Stimulated activated CD4-positive, alpha-beta T cell treated with anti-CD3 and anti-CD28 coated beads, Interleukin-4, amount 100 ng/mL, for 24 hours (primary cell): ENCODE results near the gene MAN1B1.

Source experiments
- DNase-seq: peaks from one replicate; pipeline ENCODE4 v3.0.0-alpha.2; 2020

MAN1B1 gene

DNA sequence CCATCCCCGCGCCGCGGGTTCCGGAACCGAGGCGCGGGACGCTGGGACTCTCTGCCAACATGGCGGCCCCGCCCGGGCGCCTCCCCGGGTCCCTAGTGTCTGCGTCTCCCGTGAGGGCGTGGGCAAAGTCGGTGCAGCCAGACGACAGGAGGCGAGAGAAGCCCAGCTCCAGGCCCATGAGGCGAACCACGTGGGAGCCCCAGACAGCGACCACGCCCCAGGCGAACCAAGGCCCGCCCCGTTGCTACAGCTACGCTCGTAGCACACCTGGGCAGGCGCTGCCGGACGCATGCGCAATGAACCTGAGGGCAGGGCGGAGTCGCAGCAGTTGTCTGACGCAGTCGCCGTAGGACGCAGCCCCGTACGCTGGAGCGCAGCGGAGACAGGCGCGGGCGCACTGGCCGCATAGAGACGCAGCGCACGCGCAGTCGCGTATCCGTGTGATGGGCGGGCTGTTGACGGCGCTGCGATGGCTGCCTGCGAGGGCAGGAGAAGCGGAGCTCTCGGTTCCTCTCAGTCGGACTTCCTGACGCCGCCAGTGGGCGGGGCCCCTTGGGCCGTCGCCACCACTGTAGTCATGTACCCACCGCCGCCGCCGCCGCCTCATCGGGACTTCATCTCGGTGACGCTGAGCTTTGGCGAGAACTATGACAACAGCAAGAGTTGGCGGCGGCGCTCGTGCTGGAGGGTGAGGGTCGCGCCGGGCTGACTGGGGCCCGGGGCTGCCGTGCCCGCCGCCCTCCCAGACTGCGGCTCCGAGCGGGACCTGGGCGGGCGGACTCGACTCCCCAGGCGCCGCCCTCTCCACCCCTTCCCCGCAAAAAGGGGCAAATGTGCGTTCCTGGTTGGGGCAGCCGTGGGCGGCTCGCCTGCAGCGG lies at the start of gene MAN1B1:
Gene MAN1B1 (plus strand): TSS at position 455 of the 878 bp plus-strand sequence. CDS start 15 bp downstream, at position 470.
- DNase-seq: peak; percentile 100

DNA sequence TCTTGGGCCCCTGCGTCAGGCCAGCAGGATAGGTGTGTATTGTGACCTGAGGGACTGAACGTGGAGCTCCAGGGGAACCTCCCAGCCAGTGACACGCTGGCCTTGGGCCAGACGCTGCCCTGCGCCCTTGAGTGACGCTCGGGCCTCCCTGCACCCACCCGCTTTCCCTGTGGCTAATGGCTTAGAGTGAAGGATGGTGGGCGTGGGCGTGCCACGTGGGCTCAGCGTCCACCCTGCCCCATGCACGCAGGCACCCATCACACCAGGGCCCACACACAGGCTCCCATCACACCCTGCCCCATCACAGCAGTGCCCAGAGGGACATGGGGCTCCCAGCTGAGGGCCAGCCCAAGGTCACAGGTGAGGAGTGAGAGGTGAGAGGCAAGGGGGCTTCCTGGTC lies 49.8 kb upstream of the MAN1B1 start:
- DNase-seq: no peak

DNA sequence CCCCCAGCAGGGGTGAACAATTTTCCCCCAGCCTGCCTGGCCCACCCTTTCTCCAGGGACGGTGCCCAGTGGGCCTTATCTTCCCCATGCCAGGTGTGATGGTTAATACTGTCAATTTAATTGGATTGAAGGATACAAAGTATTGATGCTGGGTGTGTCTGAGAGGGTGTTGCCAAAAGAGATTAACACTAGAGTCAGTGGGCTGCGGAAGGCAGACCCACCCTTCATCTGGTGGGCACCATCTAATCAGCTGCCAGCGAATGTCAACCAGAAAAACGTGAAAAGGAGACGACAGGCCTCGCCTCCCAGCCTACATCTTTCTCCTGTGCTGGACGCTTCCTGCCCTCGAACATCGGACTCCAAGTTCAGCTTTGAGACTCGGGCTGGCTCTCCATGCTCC lies 49.3 kb upstream of the MAN1B1 start:
- DNase-seq: no peak

DNA sequence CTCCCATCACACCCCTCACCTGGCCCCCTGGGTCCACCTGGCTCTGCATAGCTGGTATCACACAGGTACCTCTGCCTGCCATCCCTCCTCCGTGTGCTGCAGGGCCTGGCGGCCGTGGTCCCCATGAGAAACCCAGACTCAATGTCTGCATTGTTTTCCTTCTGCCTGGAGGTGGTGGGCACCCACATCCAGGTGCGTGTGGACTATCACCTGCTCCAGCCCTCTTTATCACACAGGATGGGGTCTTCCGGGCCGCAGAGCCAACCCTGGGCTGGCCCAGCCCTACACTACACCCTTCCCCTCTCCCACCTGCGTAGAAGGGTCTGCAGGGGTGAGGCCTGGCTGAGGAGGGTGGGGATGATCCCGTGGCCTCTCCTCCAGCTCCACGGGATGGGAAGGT lies 47.9 kb upstream of the MAN1B1 start:
- DNase-seq: no peak

DNA sequence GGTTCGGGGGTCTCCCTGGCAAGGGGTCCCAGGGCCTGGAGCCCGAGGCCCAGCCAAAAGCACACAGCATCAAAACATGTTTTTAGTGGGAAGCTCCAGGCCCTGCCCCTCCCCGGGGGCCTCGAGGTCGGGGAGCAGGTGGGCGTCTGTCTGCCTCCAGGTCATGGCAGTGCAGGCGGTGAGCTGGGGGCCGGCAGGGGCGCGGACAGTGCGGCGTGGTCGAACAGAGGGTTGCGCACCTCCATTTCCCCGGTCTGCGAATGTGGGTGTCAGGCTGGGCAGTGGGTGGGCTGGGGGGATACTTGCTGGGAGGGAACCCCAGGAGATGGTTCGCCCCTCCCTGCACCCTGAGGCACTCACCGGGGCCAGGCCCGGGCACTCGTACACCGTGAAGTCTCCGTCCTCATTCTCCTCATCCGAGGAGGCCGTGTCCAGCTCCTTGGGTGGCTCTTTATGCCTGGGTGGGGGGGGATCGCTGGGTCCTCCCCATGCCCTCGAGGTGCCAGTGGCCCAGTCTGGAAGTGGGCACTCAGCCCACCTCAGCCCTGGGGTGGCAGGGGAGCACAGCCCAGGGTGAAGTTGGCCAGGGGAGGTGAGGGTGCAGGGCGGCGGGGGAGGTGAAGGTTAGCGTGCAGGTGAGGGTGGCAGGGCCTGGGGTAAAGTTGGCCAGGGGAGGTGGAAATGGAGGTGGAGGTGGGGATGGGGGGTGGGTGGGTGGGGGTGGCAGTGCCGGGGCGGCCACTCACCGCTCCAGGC lies 47.0 kb upstream of the MAN1B1 start:
- DNase-seq: no peak

DNA sequence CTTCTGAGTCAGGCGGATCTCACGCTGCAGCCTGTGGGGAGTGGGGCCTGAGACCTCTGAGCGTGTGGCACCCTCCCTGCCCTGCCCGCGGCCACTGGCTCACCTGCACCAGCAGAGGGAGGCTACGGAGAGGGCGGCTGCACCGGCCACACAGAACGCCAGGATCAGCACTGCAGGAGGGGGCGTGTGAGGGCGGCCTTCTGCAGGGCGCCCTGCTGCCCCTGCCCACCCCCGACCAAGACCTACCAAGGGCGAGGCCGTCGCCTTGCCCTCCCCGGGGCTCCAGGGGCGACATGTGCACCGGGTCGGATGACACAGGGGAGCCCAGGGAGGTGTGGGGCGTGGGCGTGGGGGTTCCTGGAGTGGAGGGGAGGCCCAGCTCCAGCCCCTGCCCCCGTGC lies 46.2 kb upstream of the MAN1B1 start:
- DNase-seq: no peak

DNA sequence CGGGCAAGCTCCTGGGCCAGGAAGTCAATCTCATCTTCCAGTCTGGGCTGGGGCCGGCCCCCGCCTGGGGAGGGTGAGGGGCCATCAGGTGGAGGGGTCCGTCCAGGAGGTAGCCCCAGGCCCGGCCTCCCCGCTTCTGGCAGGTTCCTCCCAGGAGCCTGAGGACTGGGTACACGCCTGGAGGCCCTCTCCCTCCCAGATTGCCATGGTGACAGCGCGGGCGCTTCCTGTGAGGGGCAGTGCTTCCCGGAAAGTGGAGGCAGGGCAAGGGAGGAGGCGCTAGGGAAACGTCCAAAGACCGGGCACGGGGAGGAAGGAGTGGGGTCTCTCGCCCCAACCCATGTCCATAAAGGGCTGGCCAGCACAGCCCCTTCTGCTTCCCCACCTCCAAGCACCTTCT lies 45.7 kb upstream of the MAN1B1 start:
- no peak for DNase-seq

DNA sequence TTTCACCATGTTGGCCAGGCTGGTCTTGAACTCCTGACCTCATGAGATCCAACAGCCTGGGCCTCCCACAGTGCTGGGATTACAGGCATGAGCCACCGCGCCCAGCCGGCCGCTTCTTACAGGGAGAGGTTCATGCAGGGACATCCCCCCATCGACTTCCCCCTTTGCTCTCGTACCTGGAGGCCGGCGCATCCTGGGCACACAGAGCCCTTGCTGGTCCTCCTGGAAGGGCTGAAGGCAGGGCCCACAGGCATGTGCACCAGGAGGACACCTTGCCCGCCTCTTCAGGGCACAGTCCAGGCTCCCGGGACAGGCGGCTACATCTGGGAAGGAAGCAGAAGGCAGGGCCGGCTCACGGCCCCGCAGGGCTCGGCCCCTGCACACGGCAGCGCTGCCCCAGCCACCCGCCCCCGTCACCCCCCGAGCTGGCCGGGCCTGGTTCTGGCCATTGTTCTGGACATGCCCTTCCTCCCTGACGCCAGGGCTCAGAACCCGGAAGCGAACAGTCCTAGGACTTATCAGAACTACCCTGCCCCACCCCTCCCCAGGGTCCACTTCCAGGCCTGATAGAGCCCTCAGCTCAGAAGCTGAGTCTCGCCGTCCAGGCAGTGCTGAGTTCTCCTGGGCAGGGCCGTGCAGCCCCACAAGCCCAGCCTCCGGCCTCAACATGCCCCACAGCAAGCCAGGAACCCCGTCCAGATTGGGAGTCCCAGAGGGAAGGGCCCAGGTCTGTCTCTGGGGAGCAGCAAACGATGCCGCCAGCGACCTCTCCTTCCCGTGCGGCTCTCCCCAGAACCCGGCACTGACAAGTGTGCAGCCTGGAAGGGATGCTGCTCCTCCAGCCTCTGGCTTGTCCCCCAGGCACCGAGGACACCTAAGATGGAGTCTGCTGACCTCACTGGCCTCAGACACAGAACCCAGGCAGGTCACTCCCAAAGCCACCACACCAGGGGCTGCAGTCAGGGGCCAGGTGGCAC lies 43.7 kb upstream of the MAN1B1 start:
- DNase-seq: no peak

DNA sequence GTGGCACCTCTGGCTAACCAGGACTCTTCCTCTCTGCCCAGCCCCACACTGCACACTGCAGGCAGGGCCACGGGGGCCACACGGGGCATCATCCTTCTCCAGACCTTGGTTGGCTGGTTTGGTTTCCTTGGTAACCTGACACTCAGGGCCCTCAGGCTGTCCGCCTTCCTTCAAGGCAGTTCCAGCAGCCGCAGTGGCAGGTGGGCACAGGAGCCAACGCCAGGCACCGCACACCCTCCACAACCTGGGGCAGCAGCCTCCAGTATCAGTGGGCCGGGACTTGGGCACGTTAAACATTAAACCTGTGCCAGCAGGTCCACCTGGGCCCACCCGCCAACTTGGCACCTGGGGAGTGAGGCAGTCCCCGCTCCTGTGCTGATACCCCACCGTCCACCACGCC lies 42.7 kb upstream of the MAN1B1 start:
- no peak for DNase-seq

DNA sequence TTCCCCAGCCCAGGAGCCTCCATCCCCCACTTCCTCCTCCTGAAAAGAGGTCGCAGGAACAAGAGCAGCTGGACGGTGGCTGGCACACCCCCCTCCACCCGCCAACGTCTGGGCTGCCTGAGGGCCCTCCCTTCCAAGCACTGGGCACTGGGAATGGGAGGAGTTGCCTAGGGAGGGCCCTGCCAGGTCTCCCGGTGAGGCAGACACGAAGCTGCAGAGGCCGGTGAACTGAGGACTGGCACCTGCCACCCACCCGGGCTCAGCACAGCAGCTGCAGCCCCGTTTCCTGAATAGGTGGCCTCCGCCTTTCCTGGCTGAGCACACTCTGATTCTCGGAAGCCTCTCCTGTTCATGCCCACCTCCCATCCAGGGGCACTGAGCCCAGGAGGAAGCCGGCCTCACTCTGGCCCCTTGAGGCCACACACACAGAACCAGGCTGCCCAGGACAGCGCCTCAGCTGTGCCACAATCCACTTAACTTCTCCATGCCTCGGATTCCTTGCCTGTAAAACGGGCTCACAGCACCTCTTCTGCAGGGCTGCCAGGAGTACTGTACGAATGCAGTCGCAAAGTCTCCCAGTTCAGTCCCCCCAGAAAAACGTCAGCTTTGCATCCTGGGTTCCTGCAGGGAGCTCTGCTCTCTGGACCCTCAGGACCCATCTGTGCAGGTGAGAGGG lies 42.1 kb upstream of the MAN1B1 start:
- DNase-seq: no peak

DNA sequence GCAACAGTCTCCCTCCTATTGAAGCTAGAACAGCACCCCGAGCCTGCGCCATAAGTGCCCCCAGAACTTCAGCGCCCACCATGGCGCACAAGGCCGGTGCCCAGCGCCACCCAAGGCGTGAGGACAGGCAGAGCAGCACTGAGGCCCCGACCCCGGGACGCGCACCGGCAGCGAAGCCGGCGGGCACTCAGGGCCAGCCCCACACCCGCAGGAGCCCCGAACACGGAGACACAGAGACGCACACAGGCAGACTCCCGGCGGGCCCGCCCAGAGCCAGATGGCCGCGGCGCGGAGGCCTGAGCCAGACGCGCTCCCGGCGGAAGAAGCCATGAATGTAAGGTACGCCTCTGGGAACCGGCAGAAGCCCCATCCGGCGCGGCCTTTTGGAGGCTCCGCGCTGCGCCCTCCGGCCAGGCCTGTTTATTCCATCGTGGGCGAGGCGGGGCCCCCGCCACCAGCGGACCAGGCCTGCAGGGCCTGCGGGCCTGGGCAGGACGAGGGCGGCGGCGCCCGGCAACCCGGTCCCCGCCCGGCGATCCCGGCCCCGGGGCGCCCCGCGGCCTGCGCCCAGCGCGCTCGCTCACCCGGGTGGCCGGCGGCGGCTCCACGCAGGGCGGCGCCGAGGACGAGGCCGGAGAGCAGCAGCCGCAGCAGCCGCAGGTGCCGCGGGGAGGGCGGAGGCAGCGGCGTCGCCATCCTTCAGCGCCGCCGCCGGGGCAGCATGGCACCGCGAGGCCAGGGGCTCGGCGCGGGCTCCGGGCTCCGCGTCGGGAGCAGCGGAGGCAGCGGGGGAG lies 41.3 kb upstream of the MAN1B1 start:
- no peak for DNase-seq

DNA sequence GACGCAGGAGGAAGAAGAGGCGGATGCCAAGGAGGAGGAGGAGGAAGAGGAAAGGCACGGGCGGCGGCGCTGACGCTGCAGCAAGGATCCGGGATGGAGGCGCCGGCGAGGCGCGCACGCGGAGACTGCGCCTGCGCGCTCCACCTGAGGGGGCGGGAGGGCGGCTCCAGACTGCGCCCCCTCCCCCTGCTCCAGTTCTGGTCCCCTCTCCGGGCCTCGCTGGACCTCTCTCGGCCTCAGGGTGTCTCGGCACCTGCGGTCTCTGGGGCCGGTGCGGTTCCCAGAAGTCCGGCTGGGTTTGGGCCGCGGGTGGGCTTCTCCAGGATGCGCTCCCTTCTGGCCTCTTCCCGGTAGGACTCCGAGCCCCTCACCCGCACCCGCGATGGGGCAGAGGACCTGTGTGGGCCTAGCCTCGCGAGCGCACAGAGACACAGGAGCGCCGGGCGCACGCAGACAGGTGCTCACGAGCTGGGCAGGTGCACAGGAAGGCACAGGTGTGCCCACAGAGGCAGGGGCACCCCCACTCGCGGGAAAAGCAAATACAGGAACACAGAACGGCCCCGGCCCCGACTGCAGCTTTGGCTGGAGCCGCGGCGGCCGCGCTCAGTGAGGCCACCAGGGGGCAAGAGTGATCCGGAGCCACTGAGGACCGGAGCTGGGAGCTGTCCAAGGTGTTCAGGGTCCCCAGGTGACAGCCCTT lies 40.5 kb upstream of the MAN1B1 start, which contains the start of gene NPDC1:
Gene NPDC1 (minus strand): TSS at position 90 of the 700 bp plus-strand sequence. CDS start 188 bp downstream, outside the sequence.
- peak; percentile 85 for DNase-seq

DNA sequence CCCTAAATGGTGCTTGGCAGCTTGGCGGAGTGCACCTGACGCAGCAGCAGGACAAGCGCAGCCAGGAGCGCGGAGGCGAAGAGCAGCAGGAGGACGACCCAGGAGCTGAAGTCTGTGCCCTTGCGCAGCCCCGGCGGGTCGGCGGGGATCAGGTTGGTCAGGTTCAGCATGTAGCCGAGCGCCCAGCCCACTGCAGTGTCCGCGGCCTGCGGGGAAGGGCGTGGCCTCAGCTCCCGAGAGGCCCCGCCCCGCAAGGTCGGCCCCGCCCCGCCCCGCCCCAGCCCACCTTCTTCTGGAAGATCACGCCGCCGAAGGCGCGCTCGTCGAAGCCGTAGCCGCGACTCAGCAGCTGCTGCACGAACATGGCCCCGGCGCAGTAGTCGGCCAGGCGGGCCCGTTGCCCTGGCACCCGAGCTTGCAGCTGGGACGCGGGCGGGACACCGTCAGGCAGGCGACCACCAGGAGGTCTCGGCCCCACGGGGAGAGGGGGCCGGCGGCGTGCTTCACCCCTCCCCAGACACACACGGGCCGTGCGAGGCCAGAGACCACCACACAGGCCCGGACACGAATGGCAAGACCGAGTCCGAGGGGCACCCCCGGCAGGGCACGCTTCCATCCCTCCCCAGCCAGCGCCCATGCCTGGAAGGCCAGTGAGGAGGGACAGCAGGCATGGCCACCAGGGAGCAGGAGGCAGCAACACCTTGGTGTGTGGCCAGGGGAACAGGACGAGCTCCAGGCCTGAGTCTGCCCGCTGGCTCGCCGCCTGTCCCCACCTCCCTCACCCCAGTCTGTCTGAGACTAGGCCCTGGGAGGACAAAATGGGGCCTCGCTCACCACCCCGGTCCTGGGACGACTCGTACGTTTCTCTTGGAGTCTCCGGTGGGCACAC lies 37.9 kb upstream of the MAN1B1 start:
- no peak for DNase-seq

DNA sequence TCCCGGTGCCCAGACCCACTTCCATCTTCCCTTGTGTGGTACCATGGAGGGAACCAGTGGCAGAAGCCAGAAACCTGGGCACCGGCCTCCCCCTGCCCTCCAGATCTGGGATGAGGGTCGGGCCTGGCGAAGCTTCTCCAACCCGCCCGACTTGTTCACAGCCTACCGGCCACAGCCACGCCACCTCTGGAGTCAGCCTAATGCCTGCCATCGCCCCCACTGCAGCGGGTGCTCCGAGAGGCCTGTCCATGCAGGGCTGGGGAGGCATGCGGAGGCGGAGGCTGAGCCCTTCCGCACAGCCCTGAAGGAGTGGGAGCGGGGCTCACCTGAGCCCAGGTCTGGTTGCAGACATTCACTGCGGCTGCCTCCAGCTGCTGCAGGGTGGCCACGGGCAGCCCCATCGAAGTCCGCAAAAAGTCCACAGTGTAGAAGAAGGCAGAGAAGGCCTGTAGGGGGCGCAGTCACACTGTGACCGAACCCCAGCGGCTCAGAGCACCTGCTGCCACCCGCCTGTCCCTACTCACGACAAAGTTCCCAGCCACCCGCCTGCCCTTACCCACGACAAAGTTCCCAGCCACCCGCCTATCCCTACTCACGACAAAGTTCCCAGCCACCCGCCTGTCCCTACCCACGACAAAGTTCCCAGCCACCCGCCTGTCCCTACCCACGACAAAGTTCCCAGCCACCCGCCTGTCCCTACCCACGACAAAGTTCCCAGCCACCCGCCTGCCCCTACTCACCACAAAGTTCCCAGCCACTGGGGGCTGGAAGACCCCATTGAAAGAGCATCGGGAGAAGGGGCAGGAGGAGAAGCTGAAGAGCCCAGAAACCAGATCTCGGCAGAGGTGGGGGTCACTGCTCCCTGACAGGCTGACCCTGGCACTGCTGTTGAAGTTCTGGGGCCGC lies 37.0 kb upstream of the MAN1B1 start:
- peak; percentile 49 for DNase-seq

DNA sequence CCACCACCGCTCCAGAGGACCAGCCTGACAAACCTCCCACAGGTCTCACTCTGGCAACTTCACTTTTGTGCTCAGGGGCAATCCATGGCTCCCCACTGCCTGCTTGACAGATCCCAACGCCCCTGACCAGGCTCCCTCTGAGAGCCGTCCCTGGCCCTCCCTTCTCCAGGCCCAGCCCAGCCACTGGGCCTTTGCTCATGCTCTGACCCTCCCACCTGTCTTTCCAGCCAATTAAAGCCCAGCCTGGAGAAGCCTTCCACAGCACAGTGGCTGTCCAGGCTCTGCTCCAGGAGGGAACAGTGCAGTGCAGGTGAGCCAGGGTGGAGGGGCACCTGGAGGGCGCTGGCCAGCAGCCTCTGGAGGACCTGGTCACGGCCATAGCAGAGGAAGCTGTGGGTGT lies 36.2 kb upstream of the MAN1B1 start:
- no peak for DNase-seq

DNA sequence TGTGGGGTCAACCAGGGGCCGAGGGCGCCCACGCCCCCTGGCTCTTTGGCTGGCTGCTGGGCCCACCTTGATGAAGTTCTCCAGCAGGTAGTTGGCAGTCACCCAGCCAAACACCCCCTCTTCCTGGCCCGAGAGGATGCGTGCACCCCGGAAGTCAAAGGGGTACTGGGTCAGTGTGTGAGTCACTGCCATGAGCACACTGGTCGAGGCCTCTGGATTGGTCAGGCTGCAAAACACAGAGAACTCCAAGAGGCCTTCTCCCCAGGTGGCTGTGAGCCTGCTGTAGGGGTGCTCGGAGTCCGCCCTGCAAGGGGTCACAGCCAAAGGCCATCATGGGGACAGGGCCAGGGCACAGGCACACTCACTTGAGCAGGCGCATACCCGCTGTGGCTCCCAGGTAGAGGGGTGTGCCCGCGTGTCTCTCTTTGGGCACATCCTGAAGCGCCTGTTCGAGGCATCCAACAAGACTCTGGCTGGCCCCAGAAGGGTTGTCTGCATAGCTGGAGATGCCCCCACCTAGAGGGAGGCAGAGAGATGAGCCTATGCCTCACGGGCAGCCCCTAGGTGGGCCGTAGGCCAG lies 35.5 kb upstream of the MAN1B1 start:
- DNase-seq: no peak

DNA sequence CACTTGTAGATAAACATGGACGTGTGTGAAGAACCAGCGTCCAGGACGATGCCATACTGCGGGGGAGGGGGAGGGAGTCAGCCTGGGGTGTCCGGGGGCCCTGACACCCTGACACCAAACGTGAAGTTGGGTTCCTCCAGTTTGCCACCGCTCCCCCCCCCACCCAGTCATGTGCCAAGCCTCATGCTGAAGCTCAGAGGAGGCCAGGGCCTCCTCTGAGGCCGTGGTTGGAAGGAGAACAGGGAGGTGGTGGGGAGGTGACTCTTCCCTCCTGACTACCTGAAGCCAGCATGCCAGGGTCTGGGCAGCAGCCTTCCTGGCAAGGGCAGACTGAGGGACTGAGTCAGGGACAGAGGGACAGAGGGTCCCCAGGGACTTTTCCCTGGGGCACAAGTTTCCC lies 34.5 kb upstream of the MAN1B1 start:
- no peak for DNase-seq
